Testis (tissue), 2 donors: Measurements from ENCODE around the gene PDSS1.

Source experiments
- CTCF ChIP-seq, 3 experiments: fragments of 450-650 bp in 2 of 3; fragments of 200-600 bp in 1 of 3; sonication (generic) in 1 of 3; IDR thresholded peaks; one replicate each; pipeline ENCODE4 v1.5.1; 2016 to 2019; ENCODE audit warnings: antibody characterized with exemption in 3 of 3, mild to moderate bottlenecking in 2 of 3, moderate library complexity in 1 of 3
- POLR2A ChIP-seq: fragments of 450-650 bp; IDR thresholded peaks from one replicate; pipeline ENCODE4 v1.6.1; 2017; ENCODE audit warnings: antibody characterized with exemption, mild to moderate bottlenecking, moderate library complexity

- TF ChIP-seq POLR2A (no peak), CTCF (IDR thresholded peaks at IDR 0.05) (no peak)
Observed at GRCh38 chr10:26770069-26770468, 72.6 kb downstream of the PDSS1 start.
